Esophagus muscularis mucosa (tissue), 4 donors: Measurements from ENCODE around the gene MEIOB. TPM values are rescaled to one million over a fixed set of nuclear protein-coding genes. Genes with fewer than 3 reads are reported as not detected.
"Not testable (repeated sequence)": the region's sequence is repeated elsewhere in the genome, so short reads cannot be mapped to it uniquely, and the experiment has no call there.

Experiments
- DNase-seq: peaks from one replicate; pipeline ENCODE4 v3.0.0-alpha.2; 2017; ENCODE audit errors: extremely low spot score
- H3K27ac ChIP-seq, 4 donors: fragments of 200-600 bp; sonication (generic); replicated peaks in 1 of 4; 1 replicate in 3 of 4; 2 replicates in 1 of 4; pipeline ENCODE4 v1.5.1; 2016 to 2019; ENCODE audit warnings: mild to moderate bottlenecking in 1 of 4
- H3K27me3 ChIP-seq, 4 donors: fragments of 200-600 bp; sonication (generic); one replicate each; pipeline versions ENCODE4 v1.5.1 to v1.6.0; 2016 to 2019
- H3K36me3 ChIP-seq, 4 donors: fragments of 200-600 bp; sonication (generic); one replicate each; pipeline ENCODE4 v1.5.1; 2016 to 2019
- H3K4me1 ChIP-seq, 4 donors: fragments of 200-600 bp; sonication (generic); one replicate each; pipeline ENCODE4 v1.5.1; 2016 to 2019
- H3K4me3 ChIP-seq, 4 donors: fragments of 200-600 bp; sonication (generic); 1 replicate in 2 of 4; 2 replicates in 2 of 4; pipeline ENCODE4 v1.5.1; 2016 to 2019; ENCODE audit warnings: mild to moderate bottlenecking in 4 of 4, moderate library complexity in 1 of 4
- H3K9me3 ChIP-seq, 4 donors: fragments of 200-600 bp; sonication (generic); 1 replicate in 3 of 4; 2 replicates in 1 of 4; pipeline ENCODE4 v1.5.1; 2016 to 2019
- CTCF ChIP-seq, 3 experiments: fragments of 200-600 bp in 2 of 3; fragments of 450-650 bp in 1 of 3; sonication (generic) in 2 of 3; IDR thresholded peaks; one replicate each; pipeline ENCODE4 v1.5.1; 2017 to 2019; ENCODE audit warnings: antibody characterized with exemption in 3 of 3, mild to moderate bottlenecking in 2 of 3, moderate library complexity in 1 of 3
- EP300 ChIP-seq: sonication (generic); formaldehyde crosslinking; IDR thresholded peaks from one replicate; pipeline ENCODE4 v1.6.1; 2017; ENCODE audit warnings: antibody characterized with exemption
- POLR2A ChIP-seq: fragments of 450-650 bp; IDR thresholded peaks from one replicate; pipeline ENCODE4 v1.6.1; 2017; ENCODE audit warnings: antibody characterized with exemption, moderate library complexity, mild to moderate bottlenecking, low read depth
- POLR2AphosphoS5 ChIP-seq, 2 donors: sonication (generic); formaldehyde crosslinking; IDR thresholded peaks; one replicate each; pipeline ENCODE4 v1.6.1; 2017; ENCODE audit warnings: antibody characterized with exemption in 2 of 2
- WGBS: methylation state at CpG from one replicate; pipeline ENCODE4 v1.1.5; 2018; 5-methylcytosine and 5-hydroxymethylcytosine counted together
- intact Hi-C: fragments of 100-400 bp; cut with DNase I; formaldehyde crosslinking; loops from one replicate; pipeline ENCODE4 v1.15.1; 2023
- total RNA-seq, 4 donors: library from RNA; depleted of rRNA; stranded (reverse); fragments of >200 nt; gene quantifications; one replicate each; pipeline versions ENCODE4 v1.1.0 to v1.2.1, GENCODE V29; 2016

Gene MEIOB
- not detected for total RNA-seq

- Histone ChIP-seq H3K4me3 (peak within 1 kb of the TSS; percentile 15 to 34 (median 30)), H3K27ac (no peak within 1 kb of the TSS), H3K9me3 (no peaks in the 10 kb centered on the region), H3K27me3 (peaks cover 4 to 53% (median 23%) of the 10 kb centered on the region in 4 donors), H3K4me1 (peaks cover 0 to 11% (median 7%) of the 10 kb centered on the region in 4 donors), H3K36me3 (no peaks in the 10 kb centered on the region)
- intact Hi-C loops: no loop called here
- 3% methylated on average over 20 of the region's 68 CpGs for WGBS
- TF ChIP-seq EP300 (no peak), POLR2A (no peak), POLR2AphosphoS5 (IDR thresholded peaks at IDR 0.05) (no peak), CTCF (IDR thresholded peaks at IDR 0.05) (no peak)
- DNase-seq: no peak
These were observed at the start of gene MEIOB for GRCh38 chr16:1871974-1872635. Gene MEIOB, minus strand, starts transcription at chr16:1872164. Its CDS starts 3,989 bp downstream, at chr16:1868175.

- 16% methylated on average over 12 of the region's 15 CpGs for WGBS
- no peaks in the 10 kb centered on the region for H3K9me3 ChIP-seq
- DNase-seq: no peak
- peaks cover 0 to 98% (median 46%) of the 10 kb centered on the region in 4 donors for H3K27me3 ChIP-seq
- H3K4me3 ChIP-seq: no peak overlapping the region
- peaks cover 0 to 27% (median 24%) of the 10 kb centered on the region in 4 donors for H3K4me1 ChIP-seq
- TF ChIP-seq EP300: no peak
- TF ChIP-seq POLR2A: no peak
- no peak for TF ChIP-seq POLR2AphosphoS5 (IDR thresholded peaks at IDR 0.05)
- TF ChIP-seq CTCF (IDR thresholded peaks at IDR 0.05): no peak
- H3K27ac ChIP-seq: no peak overlapping the region
- intact Hi-C loops: no loop called here
- no peaks in the 10 kb centered on the region for H3K36me3 ChIP-seq
These were observed 48.8 kb upstream of the MEIOB start for GRCh38 chr16:1920727-1921171.

DNA sequence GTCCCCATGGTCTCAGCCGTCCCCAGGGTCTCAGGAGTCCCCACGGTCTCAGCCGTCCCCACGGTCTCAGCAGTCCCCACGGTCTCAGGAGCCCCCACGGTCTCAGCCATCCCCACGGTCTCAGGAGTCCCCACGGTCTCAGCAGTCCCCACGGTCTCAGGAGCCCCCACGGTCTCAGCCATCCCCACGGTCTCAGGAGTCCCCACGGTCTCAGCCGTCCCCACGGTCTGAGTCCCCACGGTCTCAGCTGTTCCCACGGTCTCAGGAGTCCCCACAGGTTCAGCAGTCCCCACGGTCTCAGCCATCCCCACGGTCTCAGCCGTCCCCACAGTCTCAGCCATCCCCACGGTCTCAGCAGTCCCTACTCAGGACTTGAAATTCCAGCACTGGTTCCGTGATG, 48.2 kb upstream of the MEIOB start:
- H3K27me3 ChIP-seq: peaks cover 0 to 99% (median 46%) of the 10 kb centered on the region in 4 donors
- 66% methylated on average over 20 of the region's 21 CpGs for WGBS
- intact Hi-C loops: not testable (repeated sequence)

GRCh38 chr16:1919327-1919998, 47.5 kb upstream of the MEIOB start:
- H3K27ac ChIP-seq: no peak overlapping the region
- 19% methylated on average over 11 of the region's 30 CpGs for WGBS
- no peaks in the 10 kb centered on the region for H3K36me3 ChIP-seq
- intact Hi-C loops: no loop called here
- TF ChIP-seq EP300: no peak
- H3K27me3 ChIP-seq: peaks cover 0 to 99% (median 46%) of the 10 kb centered on the region in 4 donors
- peaks cover 0 to 27% (median 24%) of the 10 kb centered on the region in 4 donors for H3K4me1 ChIP-seq
- no peak overlapping the region for H3K4me3 ChIP-seq
- no peak for DNase-seq
- H3K9me3 ChIP-seq: no peaks in the 10 kb centered on the region

More for the DNA sequence above, 48.2 kb upstream of the MEIOB start:
- not testable (repeated sequence) for H3K4me3 ChIP-seq, H3K36me3 ChIP-seq, H3K9me3 ChIP-seq, DNase-seq, H3K27ac ChIP-seq
- peaks cover 0 to 27% (median 24%) of the 10 kb centered on the region in 4 donors for H3K4me1 ChIP-seq

DNA sequence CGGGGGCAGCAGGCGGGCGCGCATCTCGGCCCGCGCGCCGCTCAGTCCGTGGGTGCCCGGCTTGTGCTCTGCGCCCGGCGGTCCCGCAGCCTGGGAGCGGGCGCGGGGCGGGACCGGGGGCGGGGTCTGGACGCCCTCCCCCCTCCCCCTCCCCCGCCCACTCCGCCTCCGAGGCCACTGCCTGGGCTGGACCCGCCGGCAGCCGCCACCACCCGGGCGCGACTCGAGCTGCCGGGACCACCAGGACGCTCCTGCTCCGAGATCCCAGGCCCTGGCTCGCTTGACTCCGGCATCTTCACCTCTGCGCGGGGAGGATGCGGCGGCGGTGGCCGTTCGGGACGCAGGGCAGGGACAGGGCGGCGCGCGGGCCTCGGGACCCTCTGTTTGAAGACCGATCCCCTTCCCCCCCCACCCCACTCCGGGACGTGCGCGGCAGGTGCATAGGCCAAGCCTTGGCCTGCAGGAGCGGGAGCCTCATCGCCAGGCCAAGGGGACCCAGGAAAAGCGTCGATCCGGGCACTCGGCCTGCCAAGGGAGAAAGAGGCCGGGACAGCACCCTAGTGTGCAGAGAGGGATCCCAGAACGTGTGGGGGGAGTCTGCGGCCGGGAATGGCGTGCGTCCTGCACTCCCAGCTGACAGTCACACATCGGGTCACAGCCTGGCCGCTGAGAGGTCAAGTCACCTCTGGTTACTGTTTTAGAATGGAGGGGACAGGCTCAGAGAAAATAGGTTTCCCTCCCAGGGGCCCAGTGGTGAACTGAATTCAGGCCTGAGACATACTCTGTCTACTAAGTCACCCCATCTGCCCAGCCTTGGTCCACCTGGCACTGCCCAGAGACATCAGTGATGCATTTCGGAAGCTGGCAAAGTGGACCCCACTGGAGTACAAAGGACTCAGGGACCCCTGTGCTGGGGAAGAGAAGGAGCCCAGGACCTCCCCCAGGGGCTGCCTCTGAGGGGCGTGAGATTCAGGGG, 46.7 kb upstream of the MEIOB start, which contains the start of gene HS3ST6:
Gene HS3ST6, minus strand, starts transcription at position 65 of the 976 bp plus-strand sequence. CDS start 92 bp downstream, outside the sequence.
- TF ChIP-seq EP300: no peak
- TF ChIP-seq CTCF (IDR thresholded peaks at IDR 0.05): no peak
- no peak for TF ChIP-seq POLR2A
- TF ChIP-seq POLR2AphosphoS5 (IDR thresholded peaks at IDR 0.05): no peak
- H3K27ac ChIP-seq: no peak within 1 kb of the TSS
- H3K36me3 ChIP-seq: no peaks in the 10 kb centered on the region
- no peaks in the 10 kb centered on the region for H3K9me3 ChIP-seq
- H3K4me3 ChIP-seq: peak within 1 kb of the TSS in 1 of 4 donors; percentile 14
- no peak for DNase-seq
- intact Hi-C loops: no loop called here
- peaks cover 0 to 24% (median 19%) of the 10 kb centered on the region in 4 donors for H3K4me1 ChIP-seq
- peaks cover 0 to 99% (median 46%) of the 10 kb centered on the region in 4 donors for H3K27me3 ChIP-seq
- 26% methylated on average over 6 of the region's 71 CpGs for WGBS
